ENCODE measurements around the gene PTGES3L. TPM values are rescaled to one million over a fixed set of nuclear protein-coding genes. Genes with fewer than 3 reads are reported as not detected.

PTGES3L gene
- total RNA-seq = 2.9 TPM

DNA sequence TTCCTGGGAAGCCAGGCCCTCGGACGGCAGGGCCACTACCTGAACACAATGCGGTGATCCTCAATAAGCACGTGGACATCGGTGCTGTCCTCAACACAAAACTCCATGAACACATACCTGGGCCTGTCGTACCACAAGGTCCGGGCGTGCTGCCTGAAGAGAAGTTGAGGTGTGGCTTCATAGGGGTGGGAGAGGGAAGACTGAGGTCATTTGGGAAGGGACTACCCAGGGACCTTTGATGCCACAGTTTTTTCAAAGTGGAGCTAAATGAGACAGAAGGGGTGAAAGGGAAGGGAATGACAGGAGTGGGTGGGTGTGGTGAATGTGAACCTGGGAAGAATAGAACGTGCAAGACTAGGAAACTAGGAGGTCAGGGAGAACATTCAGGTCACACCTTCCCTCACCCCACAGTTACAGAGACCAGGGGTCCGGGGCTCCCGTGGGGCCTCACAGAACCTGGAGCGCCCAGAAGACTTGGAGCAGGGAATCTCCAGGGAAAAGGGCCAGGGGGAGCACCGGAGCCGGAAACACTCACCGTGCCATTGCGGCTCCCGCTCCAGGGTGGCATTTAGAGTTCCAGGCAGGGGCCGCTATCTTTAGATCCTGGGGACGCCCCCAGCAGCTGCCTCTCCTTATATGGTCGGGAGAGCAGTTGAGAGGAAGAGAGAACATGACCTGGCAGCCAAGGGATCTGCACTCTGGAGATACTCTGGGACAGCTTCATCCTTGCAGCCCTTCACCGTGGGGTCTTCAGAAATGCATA, at the start of gene PTGES3L:
Gene PTGES3L (minus strand): TSS at position 570 of the 763 bp plus-strand sequence. CDS start 27 bp downstream, at position 543.
- DNase-seq (ENCODE audit: low spot score in 2 of 2) (peak; percentile 59 to 71), FAIRE-seq (no peak)

DNA sequence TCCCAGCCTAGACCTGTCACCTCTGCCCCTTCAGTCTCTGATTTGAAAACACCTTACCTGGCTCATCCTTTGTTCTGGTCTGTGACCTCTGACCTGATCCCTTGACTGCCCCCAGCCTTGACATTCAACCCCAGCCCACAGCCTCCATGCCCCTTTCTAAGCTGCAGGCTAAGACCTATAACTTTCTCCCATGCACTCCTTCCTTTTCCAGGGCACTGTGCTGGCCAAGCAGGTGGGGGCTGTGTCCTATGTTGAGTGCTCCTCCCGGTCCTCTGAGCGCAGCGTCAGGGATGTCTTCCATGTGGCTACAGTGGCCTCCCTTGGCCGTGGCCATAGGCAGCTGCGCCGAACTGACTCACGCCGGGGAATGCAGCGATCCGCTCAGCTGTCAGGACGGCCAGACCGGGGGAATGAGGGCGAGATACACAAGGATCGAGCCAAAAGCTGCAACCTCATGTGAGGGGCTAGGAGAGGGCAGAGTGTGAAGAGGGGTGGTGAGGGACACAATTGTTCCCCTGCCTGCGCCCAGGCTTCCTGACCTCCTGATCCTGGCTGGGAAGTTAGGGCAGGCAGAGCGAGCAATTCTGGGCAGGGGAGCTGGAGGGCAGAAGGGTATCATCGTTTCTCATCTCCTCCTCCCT, 48.5 kb upstream of the PTGES3L start:
- FAIRE-seq = no peak
- DNase-seq (ENCODE audit: low spot score in 2 of 2) = no peak

DNA sequence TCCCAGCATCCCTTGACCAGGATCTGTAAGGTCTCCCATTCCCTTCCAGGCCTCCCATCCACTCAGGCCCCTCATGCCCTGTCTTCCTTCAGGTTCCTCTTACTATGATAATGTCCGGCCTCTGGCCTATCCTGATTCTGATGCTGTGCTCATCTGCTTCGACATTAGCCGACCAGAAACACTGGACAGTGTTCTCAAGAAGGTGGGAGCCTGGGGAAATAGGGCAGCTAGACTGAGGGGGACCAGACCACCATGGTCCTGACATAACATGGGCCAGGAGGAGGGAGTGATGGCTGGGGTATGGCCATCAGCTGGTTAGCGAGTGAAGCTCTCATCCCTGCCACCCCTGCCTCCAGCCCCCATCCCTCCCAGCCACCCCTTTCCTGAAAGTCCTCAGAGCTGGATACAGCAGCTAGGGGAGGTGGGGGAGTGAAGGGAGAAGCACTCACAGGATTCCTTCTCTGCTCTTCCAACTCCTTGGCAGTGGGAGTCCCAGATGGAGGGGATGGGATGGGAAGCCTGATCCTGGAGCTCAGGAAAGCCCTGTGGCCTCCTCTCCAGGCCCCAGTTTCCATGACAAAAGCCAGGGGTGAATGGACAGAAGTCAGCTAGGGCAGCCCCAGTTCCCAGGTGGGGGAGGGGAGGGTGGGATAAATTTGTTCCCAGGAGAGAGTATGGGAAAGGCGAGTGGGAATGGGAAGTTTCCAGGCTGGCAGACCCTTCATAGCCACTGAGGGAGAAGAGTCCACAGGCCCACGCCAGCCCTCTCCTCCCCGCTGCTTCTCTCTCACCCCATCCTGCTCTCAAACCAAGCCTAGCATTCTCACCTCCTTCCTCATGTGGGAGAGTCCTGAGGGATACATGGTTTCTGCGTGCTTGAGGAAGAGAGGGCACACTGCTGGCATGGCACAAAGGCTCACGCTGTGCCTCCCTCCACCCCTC, 47.5 kb upstream of the PTGES3L start:
- no peak for FAIRE-seq
- DNase-seq (ENCODE audit: low spot score in 2 of 2) = no peak

DNA sequence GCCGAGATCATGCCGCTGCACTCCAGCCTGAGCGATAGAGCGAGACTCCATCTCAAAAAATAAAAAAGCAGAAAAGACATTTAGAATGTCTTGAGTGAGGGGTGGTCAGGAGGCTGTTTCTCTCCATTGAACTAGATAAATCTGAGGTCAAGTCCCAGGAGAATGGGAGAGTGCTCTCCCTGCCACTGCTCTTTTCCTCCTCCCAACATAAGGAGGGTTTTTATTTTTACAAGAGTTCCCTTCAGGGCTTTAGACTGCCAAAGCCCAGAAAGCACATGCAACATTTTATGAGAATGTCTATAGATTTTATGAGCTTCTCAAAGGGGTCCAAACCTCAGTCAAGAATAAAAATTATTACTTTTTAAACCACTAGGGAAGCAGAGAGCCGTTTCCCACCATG, 46.7 kb upstream of the PTGES3L start:
- FAIRE-seq (no peak), DNase-seq (ENCODE audit: low spot score in 2 of 2) (no peak)

DNA sequence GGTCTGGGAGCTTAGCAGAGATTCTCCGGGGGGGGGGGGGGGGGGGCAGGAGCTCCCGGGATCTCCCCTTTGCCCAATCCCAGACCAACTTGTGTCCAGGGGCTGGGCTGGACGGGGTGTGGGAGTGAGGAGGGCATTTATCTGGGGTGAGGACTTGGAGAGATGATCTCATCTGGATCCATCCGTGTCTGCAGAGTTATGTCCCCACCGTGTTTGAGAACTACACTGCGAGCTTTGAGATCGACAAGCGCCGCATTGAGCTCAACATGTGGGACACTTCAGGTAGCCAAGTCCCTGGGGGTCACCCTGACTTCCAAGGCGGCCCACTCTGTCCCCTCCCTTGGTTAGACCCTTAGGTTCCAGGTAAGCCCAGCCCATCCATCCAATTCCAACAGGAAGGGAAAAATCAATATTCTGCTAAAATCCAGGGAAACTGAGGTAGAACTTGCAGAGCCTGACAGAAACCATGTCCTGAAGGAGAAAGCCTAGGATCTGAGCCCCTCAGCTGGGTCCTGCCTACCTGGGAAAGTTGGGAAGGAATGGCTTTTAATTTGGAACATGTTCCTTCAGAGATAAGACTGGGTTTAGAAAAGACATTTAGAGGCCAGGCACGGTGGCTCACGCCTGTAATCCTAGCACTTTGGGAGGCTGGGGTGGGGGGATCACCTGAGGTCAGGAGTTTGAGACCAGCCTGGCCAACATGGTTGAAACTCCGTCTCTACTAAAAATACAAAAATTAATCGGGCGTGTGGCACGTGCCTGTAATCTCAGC, 46.1 kb upstream of the PTGES3L start:
- FAIRE-seq (no peak), DNase-seq (ENCODE audit: low spot score in 2 of 2) (no peak)

DNA sequence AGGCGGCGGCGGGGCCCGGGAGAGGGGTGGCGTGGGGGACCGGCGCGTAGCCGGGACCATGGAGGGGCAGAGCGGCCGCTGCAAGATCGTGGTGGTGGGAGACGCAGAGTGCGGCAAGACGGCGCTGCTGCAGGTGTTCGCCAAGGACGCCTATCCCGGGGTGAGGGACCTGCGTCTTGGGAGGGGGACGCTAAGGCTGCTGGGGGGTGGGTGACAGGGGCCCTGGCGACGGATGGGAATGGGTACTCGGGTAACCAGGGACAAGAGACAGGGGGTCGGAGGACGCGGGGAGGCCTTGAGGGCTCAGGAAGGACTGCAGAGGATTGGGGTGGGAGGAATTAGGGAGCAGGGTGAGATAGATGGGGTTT, 45.4 kb upstream of the PTGES3L start:
- DNase-seq (ENCODE audit: low spot score in 2 of 2) (no peak), FAIRE-seq (no peak)

DNA sequence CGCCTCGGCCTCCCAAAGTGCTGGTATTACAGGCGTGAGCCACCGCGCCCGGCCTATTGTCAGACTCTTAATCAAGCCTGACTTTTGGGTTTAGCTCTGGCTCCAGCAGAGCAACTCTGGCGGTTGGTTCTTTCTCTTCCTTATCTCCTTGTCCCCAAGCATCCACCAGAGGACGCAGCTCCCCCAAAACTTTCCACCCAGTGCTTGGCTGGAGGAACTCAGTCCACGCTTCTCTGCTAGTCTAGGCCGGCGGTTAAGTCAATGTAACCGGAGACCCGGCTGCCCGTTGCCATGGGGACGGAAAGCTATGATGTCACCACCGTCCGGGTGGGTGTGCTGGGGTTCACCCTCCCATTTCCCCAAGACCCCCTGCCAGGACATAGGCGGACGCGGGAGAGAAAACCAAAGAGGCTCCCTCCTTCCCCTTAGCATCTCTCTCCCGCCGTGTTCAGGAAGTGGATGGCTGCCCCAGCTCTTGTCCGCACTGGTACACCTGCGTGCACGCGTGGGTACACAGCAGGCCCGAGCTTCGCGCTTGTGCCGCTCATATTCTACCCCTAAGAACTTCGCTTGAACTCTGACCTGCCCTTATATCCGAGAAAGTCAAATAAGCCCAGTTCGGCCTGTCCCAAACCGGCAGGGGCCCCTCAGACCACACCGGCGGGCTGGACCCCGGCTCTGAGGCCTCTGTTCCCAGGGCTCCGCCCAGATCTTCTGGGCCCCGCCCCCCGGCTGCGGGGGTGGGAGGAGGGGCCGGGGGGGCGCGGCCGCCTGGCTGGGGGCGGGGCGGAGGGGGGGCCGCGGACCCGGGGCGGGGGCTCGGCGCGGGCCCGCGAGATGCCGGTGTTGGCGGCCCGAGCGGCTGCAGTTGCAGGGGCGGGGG, 44.8 kb upstream of the PTGES3L start, which contains the start of gene RND2:
Gene RND2 (plus strand): TSS at position 825 of the 883 bp plus-strand sequence. CDS start 117 bp downstream, outside the sequence.
- DNase-seq (ENCODE audit: low spot score in 2 of 2) = peak; percentile 92 to 93
- no peak for FAIRE-seq

DNA sequence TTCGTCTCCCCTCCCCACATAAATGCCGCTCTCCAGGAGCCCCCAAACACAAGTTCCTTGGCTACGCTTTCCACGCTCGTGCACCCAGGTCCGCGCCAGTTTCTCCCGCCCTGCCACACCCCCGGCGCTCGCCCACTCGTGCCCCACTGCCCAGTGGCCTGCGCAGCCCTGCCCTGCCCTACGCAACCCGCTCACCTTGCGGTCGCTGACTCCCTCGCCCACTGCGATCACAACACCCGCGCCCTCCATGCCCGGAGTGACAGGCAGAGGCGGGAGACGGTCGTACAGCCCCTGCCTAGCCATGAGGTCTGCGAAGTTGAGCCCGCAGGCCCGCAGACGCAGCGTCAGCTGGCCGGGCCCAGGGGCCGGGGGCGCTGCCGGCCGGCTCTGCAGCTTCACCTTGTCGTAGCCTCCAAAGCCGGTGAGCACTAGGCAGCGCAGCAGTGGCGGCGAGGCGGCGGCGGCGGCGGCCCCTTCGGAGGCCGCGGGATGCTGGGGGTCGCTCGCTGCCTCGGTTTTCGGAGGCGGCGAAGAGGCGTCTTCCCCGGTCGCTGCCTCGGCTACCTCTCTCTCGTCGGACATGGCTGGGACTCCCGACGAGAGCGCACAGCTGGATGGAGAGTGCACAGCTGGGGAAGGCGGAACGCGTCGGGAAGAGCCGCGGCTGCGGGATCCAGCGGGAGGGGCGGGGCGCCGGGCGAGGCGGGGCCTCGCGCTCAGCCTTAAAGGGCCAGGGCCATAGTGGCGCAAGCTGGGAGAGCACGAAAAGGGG, 42.0 kb upstream of the PTGES3L start, which contains the start of gene VAT1:
Gene VAT1 (minus strand): TSS at position 645 of the 772 bp plus-strand sequence. CDS start 63 bp downstream, at position 582.
- FAIRE-seq (no peak), DNase-seq (ENCODE audit: low spot score in 2 of 2) (peak; percentile 85 to 87)

DNA sequence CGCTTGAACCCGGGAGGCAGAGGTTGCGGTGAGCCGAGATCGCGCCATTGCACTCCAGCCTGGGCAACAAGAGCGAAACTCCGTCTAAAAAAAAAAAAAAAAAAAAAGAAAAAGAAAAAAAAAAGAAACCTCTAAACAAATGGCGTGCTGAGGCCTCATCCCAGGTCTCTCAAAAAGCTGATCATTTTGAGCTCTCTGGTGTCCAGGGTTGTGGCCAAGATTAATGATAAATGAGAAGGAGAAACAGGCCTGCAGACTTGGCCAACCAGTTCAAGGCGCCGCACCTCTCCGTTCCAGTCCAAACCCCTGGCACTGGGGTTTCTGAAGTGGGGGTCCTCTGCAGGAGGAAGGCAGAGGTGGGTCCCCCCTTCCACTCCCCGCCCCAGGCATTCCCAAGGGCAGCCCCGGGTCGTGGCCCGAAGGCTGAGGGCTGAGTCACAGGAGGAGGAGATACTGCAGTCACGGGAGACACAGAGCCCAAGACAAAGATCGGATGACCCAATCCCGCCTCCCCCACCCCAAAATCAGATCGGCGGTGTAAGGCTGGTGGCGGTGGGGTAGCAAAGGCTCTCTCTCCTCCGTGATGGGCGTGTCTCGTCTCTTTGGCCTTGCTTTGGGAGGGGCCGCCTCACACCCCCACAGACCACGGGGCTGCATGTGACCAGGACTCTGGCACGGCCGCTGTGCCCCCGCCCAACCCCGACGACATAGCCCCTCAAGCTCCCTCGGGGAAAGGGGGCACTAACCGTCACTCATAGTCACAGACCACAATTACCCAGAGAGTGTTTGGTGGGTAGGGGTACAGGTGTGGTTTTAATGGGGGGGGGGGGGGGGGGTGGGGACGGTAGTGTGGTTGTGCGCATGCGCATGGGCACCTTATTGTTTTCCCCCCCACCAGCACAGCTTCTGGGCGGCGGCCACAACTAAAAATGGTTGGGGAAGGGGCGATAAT, 41.2 kb upstream of the PTGES3L start:
- FAIRE-seq (no peak), DNase-seq (ENCODE audit: low spot score in 2 of 2) (peak; percentile 64 to 68)

DNA sequence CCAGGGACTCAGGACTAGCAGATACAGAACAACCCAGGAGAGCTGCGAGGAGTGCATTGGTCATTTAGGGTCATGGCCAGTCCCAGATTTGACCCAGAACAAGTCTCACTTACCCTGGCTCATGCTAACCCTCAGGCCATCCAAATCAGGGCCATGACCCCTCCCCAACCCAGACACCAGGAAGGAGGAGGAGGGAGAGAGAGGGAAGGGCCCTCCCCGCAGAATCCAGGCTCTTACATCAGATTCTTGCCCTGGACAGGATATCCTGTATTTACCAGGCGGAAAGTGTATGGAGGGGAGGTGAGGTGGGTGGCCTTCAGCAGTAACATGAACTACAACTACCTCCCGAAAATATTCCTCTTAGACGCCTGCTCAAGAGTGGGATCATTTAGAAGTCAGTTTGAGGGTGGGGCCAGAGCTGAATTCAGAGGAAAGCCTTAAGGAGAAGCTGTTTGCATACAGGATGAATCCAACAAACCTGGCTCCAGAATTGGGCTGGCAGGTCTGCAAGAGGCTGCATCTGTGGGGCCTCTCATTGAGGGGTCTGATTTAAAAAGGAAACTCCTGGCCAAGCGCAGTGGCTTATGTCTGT, 40.2 kb upstream of the PTGES3L start:
- no peak for FAIRE-seq
- DNase-seq (ENCODE audit: low spot score in 2 of 2) = no peak

DNA sequence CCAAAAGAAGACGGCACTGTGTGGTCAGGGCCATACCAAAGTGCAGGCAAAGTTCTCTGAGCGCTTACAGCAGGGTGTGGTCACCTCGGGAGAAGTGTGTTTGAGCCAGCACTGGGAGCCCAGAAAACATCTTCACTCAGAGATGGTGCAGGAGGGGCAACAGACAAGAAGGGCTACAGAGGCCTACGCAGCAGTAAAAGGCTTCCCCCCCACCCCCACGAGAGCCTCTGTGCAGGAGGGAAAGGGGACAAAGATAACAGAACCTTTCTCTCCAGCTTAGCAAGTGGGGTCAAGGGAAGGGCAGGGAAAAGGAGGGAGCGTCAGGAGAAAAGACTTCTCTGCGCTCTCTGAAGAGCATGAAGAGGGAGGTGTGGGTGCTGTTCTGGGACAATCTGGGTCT, 39.5 kb upstream of the PTGES3L start:
- DNase-seq (ENCODE audit: low spot score in 2 of 2) (no peak), FAIRE-seq (no peak)

DNA sequence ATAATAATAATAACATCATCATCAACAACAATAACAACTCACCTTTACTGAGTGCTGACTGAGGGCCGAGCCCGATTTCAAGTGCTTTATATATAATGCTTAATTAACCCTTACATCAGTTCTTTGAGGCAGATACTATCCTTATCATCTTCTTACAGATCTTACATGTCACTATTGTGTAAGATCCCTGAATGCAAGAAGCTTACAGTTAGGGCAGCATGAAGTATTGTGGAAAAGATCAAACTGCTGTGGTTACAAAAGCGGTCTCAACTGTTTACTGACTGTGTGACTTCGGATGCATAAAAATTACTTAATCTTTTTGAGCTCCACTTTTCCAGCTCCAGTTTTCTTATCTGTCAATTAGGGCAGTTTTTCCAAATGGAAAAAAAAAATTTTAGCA, 39.1 kb upstream of the PTGES3L start:
- DNase-seq (ENCODE audit: low spot score in 2 of 2) (no peak), FAIRE-seq (no peak)

DNA sequence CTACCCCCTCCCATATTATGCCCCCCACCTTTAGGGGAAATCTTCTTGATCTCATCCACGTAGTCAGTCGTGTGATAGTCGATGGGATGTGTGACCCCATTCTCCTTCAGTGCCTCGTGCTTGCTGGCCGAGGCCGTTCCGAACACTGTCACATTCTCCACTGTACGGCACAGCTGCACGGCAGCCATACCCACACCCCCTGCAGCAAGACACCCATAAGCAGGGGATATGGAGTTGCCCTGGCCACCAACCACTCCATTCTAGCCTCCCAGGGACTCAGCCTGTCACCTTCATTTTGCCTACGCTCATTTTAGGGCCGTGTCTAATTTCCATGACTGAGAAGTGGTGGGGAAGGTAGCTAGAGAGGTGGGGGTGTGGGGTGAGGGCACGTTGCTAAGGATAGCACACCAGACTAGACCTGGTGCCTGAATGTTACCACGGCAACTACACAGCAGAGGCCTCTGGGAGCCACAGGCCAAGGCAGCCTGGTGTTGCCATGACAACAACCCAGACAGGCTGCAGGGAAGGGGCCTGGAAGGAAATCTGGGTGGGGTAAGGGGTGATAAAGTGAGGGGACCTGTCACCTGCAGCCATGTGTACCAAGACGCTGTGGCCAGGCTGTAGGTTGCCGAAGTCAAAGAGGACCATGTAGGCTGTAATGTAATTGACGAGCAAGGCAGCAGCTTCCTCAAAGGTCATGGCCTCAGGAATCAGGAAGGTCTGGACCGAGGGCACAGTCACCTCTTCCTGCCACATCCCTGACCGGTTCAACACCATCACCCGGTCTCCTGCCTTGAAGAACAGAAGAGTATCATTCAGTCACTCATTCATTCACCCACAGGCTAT, 38.4 kb upstream of the PTGES3L start:
- DNase-seq (ENCODE audit: low spot score in 2 of 2) (no peak), FAIRE-seq (no peak)

DNA sequence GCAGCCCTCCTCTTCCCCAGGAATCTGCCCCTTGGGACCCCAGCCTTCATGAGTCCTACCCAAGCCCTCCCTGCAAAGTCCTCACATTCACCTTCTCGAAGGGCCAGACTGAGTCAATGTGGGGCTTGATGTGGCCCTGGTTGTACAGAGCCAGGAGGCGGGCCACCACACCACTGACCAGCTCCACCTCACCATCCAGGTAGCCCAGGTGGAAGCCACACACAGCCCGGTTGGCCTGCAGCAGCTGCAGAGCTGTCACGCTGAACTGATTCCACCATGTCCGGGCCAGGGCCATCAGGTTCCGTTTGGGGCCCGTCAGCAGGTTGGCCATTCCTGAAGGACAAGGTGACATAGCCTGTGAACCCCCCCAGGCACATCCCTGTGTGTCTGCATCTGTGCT, 36.3 kb upstream of the PTGES3L start:
- no peak for FAIRE-seq
- DNase-seq (ENCODE audit: low spot score in 2 of 2) = no peak

DNA sequence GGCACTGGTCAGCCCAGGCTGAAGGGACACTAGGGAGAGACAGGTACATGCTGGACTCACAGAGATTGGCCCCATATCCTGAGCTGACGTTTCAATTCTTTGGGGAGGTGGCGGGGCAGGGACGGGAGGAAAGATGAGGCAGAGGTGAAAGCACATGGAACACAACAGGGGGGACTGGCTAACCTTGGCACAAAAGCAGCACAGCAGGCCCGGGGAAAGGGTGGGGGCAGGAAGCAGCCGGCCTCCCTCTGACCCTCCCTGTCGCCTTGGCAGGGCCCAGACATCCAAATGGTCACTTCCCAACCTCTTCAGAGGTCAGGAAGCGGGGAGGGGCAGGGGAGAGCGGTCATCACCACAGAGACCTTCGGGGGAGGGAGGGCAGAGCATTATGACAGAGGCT, 35.7 kb upstream of the PTGES3L start:
- no peak for FAIRE-seq

More for the DNA sequence above, 35.7 kb upstream of the PTGES3L start:
- DNase-seq (ENCODE audit: low spot score in 2 of 2) = peak in 1 of 2 donors; percentile 53
